Putamen (tissue), 1 donor: ENCODE measurements around the gene HOXB2.

Source experiments
- DNase-seq: peaks from one replicate; pipeline ENCODE4 v3.0.0-alpha.2; 2016; ENCODE audit warnings: low spot score

Gene HOXB2

GRCh38 chr17:48552466-48553189 lies 7.7 kb upstream of the HOXB2 start:
- DNase-seq = no peak

GRCh38 chr17:48551596-48552465 lies 6.9 kb upstream of the HOXB2 start:
- no peak for DNase-seq

GRCh38 chr17:48551214-48551555 lies 6.3 kb upstream of the HOXB2 start:
- DNase-seq = no peak

- DNase-seq = no peak
Measured at GRCh38 chr17:48550502-48551213, 5.7 kb upstream of the HOXB2 start.

GRCh38 chr17:48549914-48550501 lies 5.1 kb upstream of the HOXB2 start:
- no peak for DNase-seq

GRCh38 chr17:48549281-48549630 lies 4.3 kb upstream of the HOXB2 start:
- no peak for DNase-seq

- DNase-seq = no peak
Measured at GRCh38 chr17:48548523-48549280, 3.8 kb upstream of the HOXB2 start.

GRCh38 chr17:48547808-48548522 lies 3.1 kb upstream of the HOXB2 start:
- no peak for DNase-seq

- no peak for DNase-seq
Measured at GRCh38 chr17:48546924-48547807, 2.3 kb upstream of the HOXB2 start.

- no peak for DNase-seq
Measured at GRCh38 chr17:48546137-48546923, 1.4 kb upstream of the HOXB2 start.

- DNase-seq = no peak
Measured at GRCh38 chr17:48545539-48545938, 630 bp upstream of the HOXB2 start.

GRCh38 chr17:48544349-48545021 lies 424 bp downstream of the HOXB2 start:
- DNase-seq = no peak

GRCh38 chr17:48543854-48544348 lies 1.0 kb downstream of the HOXB2 start:
- DNase-seq = no peak

GRCh38 chr17:48543107-48543853 lies 1.6 kb downstream of the HOXB2 start:
- DNase-seq = no peak

- DNase-seq = no peak
Measured at GRCh38 chr17:48542698-48543106, 2.2 kb downstream of the HOXB2 start.

GRCh38 chr17:48542114-48542656 lies 2.7 kb downstream of the HOXB2 start:
- DNase-seq = no peak

- DNase-seq = no peak
Measured at GRCh38 chr17:48541577-48542113, 3.3 kb downstream of the HOXB2 start.
